ENCODE data around the gene RIPOR3. TPM values are rescaled to one million over a fixed set of nuclear protein-coding genes. Genes with fewer than 3 reads are reported as not detected.

Gene RIPOR3
- total RNA-seq, 4 donors from 2014 or later = 1.3 to 9.7 (median 3.3) TPM

GRCh38 chr20:50693001-50693400 lies 1.7 kb upstream of the RIPOR3 start:
- H3K36me3 ChIP-seq = no peaks in the 10 kb centered on the region
- H3K4me1 ChIP-seq = peaks cover 0 to 32% (median 3%) of the 10 kb centered on the region in 3 donors
- peak overlapping the region in 1 of 4 donors; percentile 66 for H3K27ac ChIP-seq
- peaks cover 0 to 47% (median 0%) of the 10 kb centered on the region in 4 donors for H3K27me3 ChIP-seq
- TF ChIP-seq CTCF (IDR thresholded peaks at IDR 0.05) (no peak), POLR2A (IDR thresholded peaks at IDR 0.05) (no peak)
- DNase-seq = no peak
- no peaks in the 10 kb centered on the region for H3K9me3 ChIP-seq
- intact Hi-C loops (cut with DNase I) = no loop called here
- 95 to 96% methylated on average over 1 of the region's 1 CpG for WGBS, 2 donors
- no peak overlapping the region for H3K4me3 ChIP-seq

GRCh38 chr20:50692552-50692933 lies 1.2 kb upstream of the RIPOR3 start:
- no peaks in the 10 kb centered on the region for H3K9me3 ChIP-seq
- WGBS, 2 donors = 81 to 88% methylated on average over 2 of the region's 2 CpGs
- peaks cover 0 to 47% (median 0%) of the 10 kb centered on the region in 4 donors for H3K27me3 ChIP-seq
- intact Hi-C loops (cut with DNase I) = no loop called here
- H3K27ac ChIP-seq = peak overlapping the region in 2 of 4 donors; percentile 41 to 66
- DNase-seq = no peak
- peaks cover 0 to 32% (median 3%) of the 10 kb centered on the region in 3 donors for H3K4me1 ChIP-seq
- no peaks in the 10 kb centered on the region for H3K36me3 ChIP-seq
- no peak for TF ChIP-seq POLR2A (IDR thresholded peaks at IDR 0.05)
- no peak for TF ChIP-seq CTCF (IDR thresholded peaks at IDR 0.05)
- no peak overlapping the region for H3K4me3 ChIP-seq

- H3K9me3 ChIP-seq = no peaks in the 10 kb centered on the region
- peaks cover 0 to 32% (median 3%) of the 10 kb centered on the region in 3 donors for H3K4me1 ChIP-seq
- DNase-seq = no peak
- 31 to 36% methylated on average over 17 to 20 of the region's 23 CpGs for WGBS, 2 donors
- peak overlapping the region; percentile 23 to 74 (median 62) for H3K27ac ChIP-seq
- H3K4me3 ChIP-seq = peak overlapping the region; percentile 17 to 62 (median 44)
- intact Hi-C loops (cut with DNase I) = no loop called here
- no peak for TF ChIP-seq POLR2A (IDR thresholded peaks at IDR 0.05)
- no peak for TF ChIP-seq CTCF (IDR thresholded peaks at IDR 0.05)
- peaks cover 0 to 47% (median 0%) of the 10 kb centered on the region in 4 donors for H3K27me3 ChIP-seq
- H3K36me3 ChIP-seq = no peaks in the 10 kb centered on the region
Observed at GRCh38 chr20:50691573-50692551, 520 bp upstream of the RIPOR3 start.

GRCh38 chr20:50689864-50690649 lies 1.3 kb downstream of the RIPOR3 start:
- intact Hi-C loops (cut with DNase I) = no loop called here
- 23 to 31% methylated on average over 8 to 9 of the region's 10 CpGs for WGBS, 2 donors
- TF ChIP-seq CTCF (IDR thresholded peaks at IDR 0.05) (no peak), POLR2A (IDR thresholded peaks at IDR 0.05) (no peak)
- peak overlapping the region; percentile 23 to 74 (median 64) for H3K27ac ChIP-seq
- peak overlapping the region; percentile 17 to 62 (median 44) for H3K4me3 ChIP-seq
- no peak for DNase-seq
- H3K4me1 ChIP-seq = peaks cover 0 to 28% (median 3%) of the 10 kb centered on the region in 3 donors
- H3K27me3 ChIP-seq = peaks cover 0 to 47% (median 0%) of the 10 kb centered on the region in 4 donors
- no peaks in the 10 kb centered on the region for H3K36me3 ChIP-seq
- H3K9me3 ChIP-seq = no peaks in the 10 kb centered on the region
